Upper lobe of right lung (tissue), 1 donor: Measurements from ENCODE around the gene CCNO. TPM values are rescaled to one million over a fixed set of nuclear protein-coding genes. Genes with fewer than 3 reads are reported as not detected.

Source experiments
- ATAC-seq: fragments of 200-7000 bp; cut with Tn5 transposase; one replicate; pipeline ENCODE4 v1.9.1; 2020; ENCODE audit warnings: mild to moderate bottlenecking, moderate library complexity
- DNase-seq: peaks from one replicate; pipeline ENCODE4 v3.0.0-alpha.2; 2020
- H3K27ac ChIP-seq: fragments of 200-600 bp; one replicate; pipeline ENCODE4 v1.8.0; 2022
- H3K27me3 ChIP-seq: fragments of 200-600 bp; one replicate; pipeline ENCODE4 v1.8.0; 2022; ENCODE audit warnings: mild to moderate bottlenecking
- H3K36me3 ChIP-seq: fragments of 200-600 bp; one replicate; pipeline ENCODE4 v1.8.0; 2022
- H3K4me1 ChIP-seq: fragments of 200-600 bp; one replicate; pipeline ENCODE4 v1.8.0; 2022
- H3K4me3 ChIP-seq: fragments of 200-600 bp; one replicate; pipeline ENCODE4 v1.8.0; 2022; ENCODE audit warnings: mild to moderate bottlenecking
- H3K9me3 ChIP-seq: fragments of 200-600 bp; one replicate; pipeline ENCODE4 v1.8.0; 2022
- CTCF ChIP-seq: fragments of 200-600 bp; IDR thresholded peaks from one replicate; pipeline ENCODE4 v1.8.0; 2022; ENCODE audit warnings: antibody characterized with exemption
- intact Hi-C: fragments of 100-400 bp; cut with DNase I; formaldehyde crosslinking; loops from one replicate; pipeline ENCODE4 v1.11.0; 2022
- total RNA-seq: library from RNA; stranded (reverse); fragmentation: NEBNext Ultra II Directional; extraction: Animal tissue kit (Norgen Biotek cat#: 25700); gene quantifications from one replicate; pipeline ENCODE4 v1.2.1, GENCODE V29; 2021
- donor health status: DM: no; HTN: yes; CAD: no; lungs with severe emphysema.

CCNO gene
- total RNA-seq, 1 donor from 2014 or later, result not detected

- H3K4me3 ChIP-seq, result no peak overlapping the region
- no peaks in the 10 kb centered on the region for H3K9me3 ChIP-seq
- no peak for DNase-seq
- no peaks in the 10 kb centered on the region for H3K36me3 ChIP-seq
- no peak for ATAC-seq
- H3K27me3 ChIP-seq, result peaks cover 84% of the 10 kb centered on the region
- H3K27ac ChIP-seq, result no peak overlapping the region
- no peaks in the 10 kb centered on the region for H3K4me1 ChIP-seq
- intact Hi-C loops, result no loop called here
- no peak for TF ChIP-seq CTCF
Observed at GRCh38 chr5:55191165-55191564, 42.2 kb downstream of the CCNO start.

GRCh38 chr5:55188656-55189540 lies 44.5 kb downstream of the CCNO start:
- no peaks in the 10 kb centered on the region for H3K9me3 ChIP-seq
- no peak overlapping the region for H3K4me3 ChIP-seq
- no peak overlapping the region for H3K27ac ChIP-seq
- intact Hi-C loops, result no loop called here
- no peak for ATAC-seq
- peaks cover 86% of the 10 kb centered on the region for H3K27me3 ChIP-seq
- TF ChIP-seq CTCF, result no peak
- no peaks in the 10 kb centered on the region for H3K36me3 ChIP-seq
- no peak for DNase-seq
- H3K4me1 ChIP-seq, result no peaks in the 10 kb centered on the region

- no peaks in the 10 kb centered on the region for H3K9me3 ChIP-seq
- peaks cover 87% of the 10 kb centered on the region for H3K27me3 ChIP-seq
- H3K27ac ChIP-seq, result no peak overlapping the region
- TF ChIP-seq CTCF, result peak; percentile 11
- DNase-seq (no peak), ATAC-seq (no peak)
- H3K4me3 ChIP-seq, result no peak overlapping the region
- H3K4me1 ChIP-seq, result no peaks in the 10 kb centered on the region
- intact Hi-C loops, result no loop called here
- H3K36me3 ChIP-seq, result no peaks in the 10 kb centered on the region
Observed at GRCh38 chr5:55187370-55187769, 46.0 kb downstream of the CCNO start.

Other genes with a start within 250 kb of the CCNO start
- 2.7 TPM for gene ESM1, start 248.0 kb downstream of the CCNO start, total RNA-seq
- gene GZMK, start 209.4 kb downstream of the CCNO start, total RNA-seq, result 1.8 TPM
- gene GZMA, start 131.0 kb downstream of the CCNO start, total RNA-seq, result 8.8 TPM
- 9.5 TPM for gene GPX8, start 73.4 kb downstream of the CCNO start, total RNA-seq
- not detected for gene CDC20B, start 60.4 kb downstream of the CCNO start, total RNA-seq
- not detected for gene MCIDAS, start 6.3 kb downstream of the CCNO start, total RNA-seq
- gene DHX29, start 74.1 kb upstream of the CCNO start, total RNA-seq, result 20.7 TPM
- gene MTREX, start 74.4 kb upstream of the CCNO start, total RNA-seq, result 67.6 TPM